Erythroblast (primary cell): Measurements from ENCODE around the gene CCDC80.

Source experiments
- GATA1 ChIP-seq: IDR thresholded peaks from 2 replicates; pipeline ENCODE4 v1.6.1; 2011; ENCODE audit warnings: low read depth, mild to moderate bottlenecking, control low read depth, low read length, moderate library complexity
- POLR2A ChIP-seq: IDR thresholded peaks from 2 replicates; pipeline ENCODE4 v1.6.1; 2011; ENCODE audit warnings: mild to moderate bottlenecking, low read length

DNA sequence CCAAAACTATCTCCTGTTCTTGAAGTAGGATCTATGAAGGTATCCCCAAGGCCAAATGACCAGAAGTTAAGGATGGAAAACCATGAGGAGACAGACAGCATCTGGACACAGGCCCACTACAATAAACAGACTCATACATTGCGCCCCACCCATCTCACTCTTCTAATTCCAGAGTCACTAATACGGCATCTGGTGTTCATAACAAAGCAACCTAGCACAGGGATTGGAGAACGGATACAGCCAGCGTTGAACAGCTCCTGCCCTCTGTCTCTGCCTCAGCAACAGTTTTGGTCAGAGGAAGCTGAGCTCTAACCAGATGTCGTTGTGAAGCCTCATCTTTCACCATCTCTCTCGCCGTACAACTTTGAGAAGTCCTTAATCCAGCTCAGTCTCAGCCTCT, 44.5 kb upstream of the CCDC80 start:
- TF ChIP-seq POLR2A = no peak
- no peak for TF ChIP-seq GATA1
